KMS-11 (cell line): Measurements from ENCODE around the gene TBR1.

Experiments used
- H2AFZ ChIP-seq: fragments of 200-600 bp; sonication (generic); 2 replicates; pipeline ENCODE4 v1.6.1; 2016; ENCODE audit warnings: antibody characterized with exemption, mixed run types, low read depth
- H3K27ac ChIP-seq: fragments of 200-600 bp; sonication (generic); 2 replicates; pipeline ENCODE4 v1.6.1; 2016; ENCODE audit warnings: mild to moderate bottlenecking, mixed run types
- H3K27me3 ChIP-seq: fragments of 200-600 bp; sonication (generic); 2 replicates; pipeline ENCODE4 v1.6.1; 2017; ENCODE audit warnings: mild to moderate bottlenecking, low read depth, mixed run types, moderate library complexity; ENCODE audit not compliant: insufficient read depth
- H3K36me3 ChIP-seq: fragments of 200-600 bp; sonication (generic); 2 replicates; pipeline ENCODE4 v1.6.1; 2017; ENCODE audit warnings: mild to moderate bottlenecking, mixed run types; ENCODE audit not compliant: insufficient read depth
- H3K4me1 ChIP-seq: fragments of 200-600 bp; sonication (generic); 2 replicates; pipeline ENCODE4 v1.6.1; 2016; ENCODE audit warnings: mild to moderate bottlenecking, low read depth, mixed run types; ENCODE audit not compliant: poor library complexity, severe bottlenecking
- H3K4me2 ChIP-seq: fragments of 200-600 bp; sonication (generic); 2 replicates; pipeline ENCODE4 v1.7.0; 2016; ENCODE audit warnings: mild to moderate bottlenecking, mixed run types
- H3K4me3 ChIP-seq: fragments of 200-600 bp; sonication (generic); IDR thresholded peaks from 2 replicates; pipeline ENCODE4 v1.6.1; 2017; ENCODE audit warnings: low read depth, low read length, mixed read lengths; ENCODE audit not compliant: insufficient read depth
- H3K79me2 ChIP-seq: fragments of 200-600 bp; sonication (generic); 2 replicates; pipeline ENCODE4 v1.6.1; 2016; ENCODE audit warnings: low read depth, mixed run types; ENCODE audit not compliant: insufficient read depth
- H3K9ac ChIP-seq: fragments of 200-600 bp; sonication (generic); 2 replicates; pipeline ENCODE4 v1.6.1; 2016; ENCODE audit warnings: mild to moderate bottlenecking, mixed run types
- H4K20me1 ChIP-seq: fragments of 200-600 bp; sonication (generic); 2 replicates; pipeline ENCODE4 v1.6.1; 2016; ENCODE audit warnings: mild to moderate bottlenecking, mixed run types; ENCODE audit not compliant: insufficient read depth
- CTCF ChIP-seq: fragments of 200-600 bp; sonication (generic); conservative IDR thresholded peaks from 2 replicates; pipeline ENCODE4 v1.6.1; 2017; ENCODE audit warnings: low read depth, mild to moderate bottlenecking, antibody characterized with exemption, low read length, moderate library complexity, mixed read lengths

The TBR1 gene

GRCh38 chr2:161471631-161472030, 55.5 kb downstream of the TBR1 start:
- H3K4me3 ChIP-seq, result no peak overlapping the region
- H2AFZ ChIP-seq, result no peak overlapping the region
- H3K27ac ChIP-seq, result no peak overlapping the region
- no peaks in the 10 kb centered on the region for H3K27me3 ChIP-seq
- no peak for TF ChIP-seq CTCF
- no peak overlapping the region for H3K4me2 ChIP-seq
- H3K36me3 ChIP-seq, result no peaks in the 10 kb centered on the region
- no peaks in the 10 kb centered on the region for H4K20me1 ChIP-seq
- H3K4me1 ChIP-seq, result no peaks in the 10 kb centered on the region
- H3K9ac ChIP-seq, result no peak overlapping the region
- H3K79me2 ChIP-seq, result no peaks in the 10 kb centered on the region

- Histone ChIP-seq H3K4me1 (no peaks in the 10 kb centered on the region), H3K4me2 (no peak overlapping the region), H3K27me3 (no peaks in the 10 kb centered on the region), H2AFZ (no peak overlapping the region), H3K4me3 (no peak overlapping the region), H3K36me3 (no peaks in the 10 kb centered on the region), H4K20me1 (no peaks in the 10 kb centered on the region), H3K9ac (no peak overlapping the region), H3K79me2 (no peaks in the 10 kb centered on the region), H3K27ac (no peak overlapping the region)
- no peak for TF ChIP-seq CTCF
Measured at GRCh38 chr2:161474920-161475319, 58.8 kb downstream of the TBR1 start.
